DND-41 (cell line): ENCODE data around the gene FOCAD.

Source experiments
- ATAC-seq: fragments of 200-7000 bp; cut with Tn5 transposase; 3 replicates; pipeline ENCODE4 v1.9.1; 2021; ENCODE audit warnings: low read depth; ENCODE audit not compliant: insufficient read depth
- DNase-seq: peaks from one replicate; pipeline ENCODE4 v3.0.0-alpha.2; 2020
- H2AFZ ChIP-seq: 2 replicates; pipeline ENCODE4 v1.6.0; 2012; ENCODE audit warnings: low read depth, low read length
- H3K27ac ChIP-seq: 2 replicates; pipeline ENCODE4 v1.5.1; 2012; ENCODE audit warnings: low read length, inconsistent platforms
- H3K27me3 ChIP-seq: fragments of 200-600 bp; sonication (generic); 2 replicates; pipeline ENCODE4 v1.6.0; 2012; ENCODE audit warnings: low read length, mild to moderate bottlenecking, inconsistent platforms; ENCODE audit not compliant: insufficient read depth, poor library complexity
- H3K36me3 ChIP-seq: 2 replicates; pipeline ENCODE4 v1.5.1; 2012; ENCODE audit warnings: low read length, inconsistent platforms; ENCODE audit not compliant: insufficient read depth
- H3K4me1 ChIP-seq: 2 replicates; pipeline ENCODE4 v1.5.1; 2012; ENCODE audit warnings: mild to moderate bottlenecking, low read length; ENCODE audit not compliant: insufficient read depth
- H3K4me2 ChIP-seq: 2 replicates; pipeline ENCODE4 v1.6.0; 2012; ENCODE audit warnings: mild to moderate bottlenecking, moderate library complexity, low read length, inconsistent platforms; ENCODE audit not compliant: insufficient read depth
- H3K4me3 ChIP-seq, 2 experiments: fragments of 200-600 bp in 1 of 2; shearing (Covaris generic) in 1 of 2; 2 replicates each; pipeline ENCODE4 v1.5.1; 2012 to 2016; ENCODE audit warnings: inconsistent platforms in 2 of 2, low read length in 2 of 2, mild to moderate bottlenecking in 2 of 2, low read depth in 1 of 2, moderate library complexity in 1 of 2
- H3K79me2 ChIP-seq: 2 replicates; pipeline ENCODE4 v1.6.0; 2012; ENCODE audit warnings: low read length, inconsistent platforms; ENCODE audit not compliant: insufficient read depth
- H3K9ac ChIP-seq: 2 replicates; pipeline ENCODE4 v1.6.0; 2012; ENCODE audit warnings: low read depth, mild to moderate bottlenecking, inconsistent platforms, low read length, moderate library complexity
- H3K9me3 ChIP-seq: 2 replicates; pipeline ENCODE4 v1.5.1; 2012; ENCODE audit warnings: low read length, moderate library complexity, mild to moderate bottlenecking, inconsistent platforms; ENCODE audit not compliant: insufficient read depth, severe bottlenecking
- H4K20me1 ChIP-seq: 2 replicates; pipeline ENCODE4 v1.6.0; 2012; ENCODE audit warnings: low read length; ENCODE audit not compliant: insufficient read depth
- CTCF ChIP-seq: IDR thresholded peaks from 2 replicates; pipeline ENCODE4 v1.5.1; 2012; ENCODE audit warnings: borderline replicate concordance, low read length, moderate library complexity, mild to moderate bottlenecking; ENCODE audit not compliant: poor library complexity, severe bottlenecking; ENCODE audit errors: extremely low read depth
- EZH2 ChIP-seq: IDR thresholded peaks from 3 replicates; pipeline ENCODE4 v1.6.1; 2012; ENCODE audit warnings: borderline replicate concordance, low read depth, mild to moderate bottlenecking, moderate library complexity, low read length, inconsistent platforms; ENCODE audit not compliant: severe bottlenecking

The FOCAD gene

GRCh38 chr9:20906326-20906725 is 222.3 kb downstream of the FOCAD start:
- DNase-seq (no peak), ATAC-seq (no peak)
- Histone ChIP-seq H3K4me3 (no peak overlapping the region), H2AFZ (no peak overlapping the region), H3K4me1 (no peaks in the 10 kb centered on the region), H3K27me3 (no peaks in the 10 kb centered on the region), H3K9me3 (no peaks in the 10 kb centered on the region), H3K9ac (no peak overlapping the region), H3K79me2 (no peaks in the 10 kb centered on the region), H4K20me1 (no peaks in the 10 kb centered on the region), H3K27ac (no peak overlapping the region), H3K4me2 (no peak overlapping the region), H3K36me3 (no peaks in the 10 kb centered on the region)
- TF ChIP-seq CTCF (no peak), EZH2 (no peak)

GRCh38 chr9:20908461-20908860 is 224.4 kb downstream of the FOCAD start:
- H2AFZ ChIP-seq, result no peak overlapping the region
- H4K20me1 ChIP-seq, result no peaks in the 10 kb centered on the region
- H3K4me3 ChIP-seq, result no peak overlapping the region
- TF ChIP-seq EZH2 (no peak), CTCF (no peak)
- H3K27ac ChIP-seq, result no peak overlapping the region
- no peak for DNase-seq
- H3K9me3 ChIP-seq, result no peaks in the 10 kb centered on the region
- H3K79me2 ChIP-seq, result no peaks in the 10 kb centered on the region
- H3K9ac ChIP-seq, result no peak overlapping the region
- H3K4me2 ChIP-seq, result no peak overlapping the region
- no peaks in the 10 kb centered on the region; the same call in 1 of the 2 replicates for H3K36me3 ChIP-seq
- H3K4me1 ChIP-seq, result no peaks in the 10 kb centered on the region
- H3K27me3 ChIP-seq, result no peaks in the 10 kb centered on the region
- no peak for ATAC-seq

- DNase-seq (no peak), ATAC-seq (no peak)
- no peaks in the 10 kb centered on the region for H3K4me1 ChIP-seq
- no peak overlapping the region for H3K4me2 ChIP-seq
- H3K9ac ChIP-seq, result no peak overlapping the region
- no peaks in the 10 kb centered on the region for H3K9me3 ChIP-seq
- no peak overlapping the region for H3K27ac ChIP-seq
- H3K27me3 ChIP-seq, result no peaks in the 10 kb centered on the region
- H2AFZ ChIP-seq, result no peak overlapping the region
- no peaks in the 10 kb centered on the region for H4K20me1 ChIP-seq
- H3K36me3 ChIP-seq, result peaks cover 16% of the 10 kb centered on the region
- H3K4me3 ChIP-seq, result no peak overlapping the region
- TF ChIP-seq CTCF, result no peak
- no peaks in the 10 kb centered on the region for H3K79me2 ChIP-seq
Observed at GRCh38 chr9:20914556-20914955, 230.5 kb downstream of the FOCAD start.

GRCh38 chr9:20921362-20921761 is 237.3 kb downstream of the FOCAD start:
- DNase-seq, result no peak

More at GRCh38 chr9:20921362-20921761, 237.3 kb downstream of the FOCAD start:
- ATAC-seq, result no peak
- Histone ChIP-seq H3K36me3 (peaks cover 16% of the 10 kb centered on the region; the same call in 1 of the 2 replicates), H3K79me2 (no peaks in the 10 kb centered on the region), H3K4me1 (no peaks in the 10 kb centered on the region), H4K20me1 (no peaks in the 10 kb centered on the region), H3K27ac (no peak overlapping the region), H3K9me3 (no peaks in the 10 kb centered on the region), H3K4me3 (no peak overlapping the region), H3K4me2 (no peak overlapping the region), H3K27me3 (no peaks in the 10 kb centered on the region), H2AFZ (no peak overlapping the region), H3K9ac (no peak overlapping the region)
- no peak for TF ChIP-seq CTCF
- TF ChIP-seq EZH2, result no peak
